GM12892 (cell line): ENCODE measurements around the gene HLA-DOA.

Source experiments
- DNase-seq: peaks from one replicate; pipeline ENCODE4 v3.0.0; 2011; ENCODE audit not compliant: insufficient read length
- FAIRE-seq: peaks from 2 replicates; lab custom pipeline; 2011; peaks lifted over from hg19 to GRCh38; lab: Jason Lieb, UNC
- POLR2A ChIP-seq: IDR thresholded peaks from 2 replicates; pipeline ENCODE4 v1.6.1; 2011; ENCODE audit warnings: low read depth, low read length, control low read depth
- POLR2AphosphoS5 ChIP-seq: IDR thresholded peaks from 2 replicates; pipeline ENCODE4 v1.6.1; 2011; ENCODE audit warnings: low read depth, low read length, control low read depth
- TAF1 ChIP-seq: IDR thresholded peaks from 2 replicates; pipeline ENCODE4 v1.6.1; 2011; ENCODE audit warnings: low read depth, mild to moderate bottlenecking, control low read depth, low read length, borderline replicate concordance

Gene HLA-DOA

GRCh38 chr6:32968093-32968866 lies 41.1 kb downstream of the HLA-DOA start, which contains the start of gene BRD2:
Gene BRD2 (plus strand): TSS chr6:32968594. CDS start chr6:32972899, 4,305 bp downstream.
- FAIRE-seq, result peak; percentile 97
- DNase-seq, result peak; percentile 80
- peak; percentile 80 for TF ChIP-seq POLR2A
- peak; percentile 81 for TF ChIP-seq POLR2AphosphoS5
- TF ChIP-seq TAF1, result 0 out of 2 replicates have a peak, but pooled peaks have one; percentile 53

- TF ChIP-seq TAF1 (no peak), POLR2AphosphoS5 (peak; percentile 53; the same call in 1 of the 2 replicates)
- FAIRE-seq (peak; percentile 91), DNase-seq (no peak)
Observed at GRCh38 chr6:32967151-32968091, 42.0 kb downstream of the HLA-DOA start.

- TF ChIP-seq POLR2A (no peak), POLR2AphosphoS5 (no peak), TAF1 (no peak)
- FAIRE-seq, result no peak
- no peak for DNase-seq
Observed at GRCh38 chr6:32964776-32965175, 44.6 kb downstream of the HLA-DOA start.

GRCh38 chr6:32963866-32964265 lies 45.5 kb downstream of the HLA-DOA start:
- no peak for FAIRE-seq

GRCh38 chr6:32962213-32962826 lies 47.1 kb downstream of the HLA-DOA start:
- no peak for FAIRE-seq
- no peak for TF ChIP-seq TAF1
- no peak for TF ChIP-seq POLR2AphosphoS5
- TF ChIP-seq POLR2A, result no peak

More at GRCh38 chr6:32963866-32964265, 45.5 kb downstream of the HLA-DOA start:
- DNase-seq, result no peak
- no peak for TF ChIP-seq TAF1
- TF ChIP-seq POLR2A, result no peak
- TF ChIP-seq POLR2AphosphoS5, result no peak

GRCh38 chr6:32960563-32960962 lies 48.8 kb downstream of the HLA-DOA start:
- no peak for FAIRE-seq

More at GRCh38 chr6:32962213-32962826, 47.1 kb downstream of the HLA-DOA start:
- DNase-seq, result no peak

GRCh38 chr6:32956176-32956575 lies 53.2 kb downstream of the HLA-DOA start:
- FAIRE-seq, result peak; percentile 48
- DNase-seq, result no peak
- TF ChIP-seq POLR2AphosphoS5 (no peak), POLR2A (no peak), TAF1 (no peak)

More at GRCh38 chr6:32960563-32960962, 48.8 kb downstream of the HLA-DOA start:
- TF ChIP-seq POLR2AphosphoS5 (no peak), TAF1 (no peak), POLR2A (no peak)
- DNase-seq, result no peak

GRCh38 chr6:32954986-32955802 lies 54.2 kb downstream of the HLA-DOA start:
- peak; percentile 76 for FAIRE-seq

GRCh38 chr6:32954267-32954666 lies 55.1 kb downstream of the HLA-DOA start:
- no peak for TF ChIP-seq POLR2A
- no peak for TF ChIP-seq TAF1
- no peak for TF ChIP-seq POLR2AphosphoS5
- DNase-seq, result no peak
- FAIRE-seq, result peak; percentile 17

More at GRCh38 chr6:32954986-32955802, 54.2 kb downstream of the HLA-DOA start:
- no peak for DNase-seq
- no peak for TF ChIP-seq POLR2A
- no peak for TF ChIP-seq POLR2AphosphoS5
- TF ChIP-seq TAF1, result no peak
